ENCODE measurements around the gene ASIC4. TPM values are rescaled to one million over a fixed set of nuclear protein-coding genes. Genes with fewer than 3 reads are reported as not detected.

ASIC4 gene
- polyA plus RNA-seq, 1 donor (not counting 4 experiments of a cell fraction or from before 2014, with no cell fraction given) = not detected

- TF ChIP-seq EZH2 (IDR thresholded peaks at IDR 0.05; ENCODE audit: low read length) (no peak), CTCF (optimal IDR thresholded peaks at IDR 0.05 in 1 of 3, IDR thresholded peaks at IDR 0.05 in 1 of 3, conservative IDR thresholded peaks at IDR 0.05 in 1 of 3; ENCODE audit: extremely low read depth in 1 of 3, insufficient read depth in 2 of 3, low read length in 3 of 3) (no peak)
- H3K79me2 ChIP-seq (ENCODE audit: control insufficient read depth, insufficient read depth, low read length) = no peaks in the 10 kb centered on the region
- H3K9ac ChIP-seq (ENCODE audit: control insufficient read depth, extremely low read depth, insufficient read depth, low read length) = no peak overlapping the region
- dilution Hi-C loops (cut with MboI; ENCODE audit: extremely low pct_ligation_motif_present, low sequenced_read_pairs) = no loop called here
- H3K27me3 ChIP-seq (ENCODE audit: control insufficient read depth, extremely low read depth, insufficient read depth, low read length) = peaks cover 45% of the 10 kb centered on the region
- no peaks in the 10 kb centered on the region for H3K9me3 ChIP-seq (ENCODE audit: control insufficient read depth, low read depth, low read length)
- no peak for DNase-seq (ENCODE audit: low read depth, low spot score)
- H2AFZ ChIP-seq (ENCODE audit: control insufficient read depth, low read length) = no peak overlapping the region
- H3K4me3 ChIP-seq (ENCODE audit: control insufficient read depth in 2 of 3, extremely low read depth in 1 of 3, insufficient read depth in 2 of 3, low read depth in 1 of 3, low read length in 3 of 3) = no peak overlapping the region
- FAIRE-seq = no peak
- H3K4me2 ChIP-seq (ENCODE audit: control insufficient read depth, extremely low read depth, insufficient read depth, low read depth, low read length) = no peak overlapping the region
- no peak overlapping the region for H3K27ac ChIP-seq (ENCODE audit: control insufficient read depth, insufficient read depth, low read length)
- no peaks in the 10 kb centered on the region for H4K20me1 ChIP-seq (ENCODE audit: control insufficient read depth, extremely low read depth, insufficient read depth, low read length)
- peaks cover 0 to 2% of the 10 kb centered on the region in 2 experiments for H3K36me3 ChIP-seq (ENCODE audit: control insufficient read depth in 2 of 2, extremely low read depth in 1 of 2, insufficient read depth in 2 of 2, low read length in 2 of 2)
- H3K9me1 ChIP-seq (ENCODE audit: control insufficient read depth, extremely low read depth, insufficient read depth, low read length) = no peaks in the 10 kb centered on the region
- H3K4me1 ChIP-seq (ENCODE audit: control insufficient read depth, extremely low read depth, insufficient read depth, low read length) = no peaks in the 10 kb centered on the region
Observed at GRCh38 chr2:219486380-219486959, 27.8 kb upstream of the ASIC4 start.

DNA sequence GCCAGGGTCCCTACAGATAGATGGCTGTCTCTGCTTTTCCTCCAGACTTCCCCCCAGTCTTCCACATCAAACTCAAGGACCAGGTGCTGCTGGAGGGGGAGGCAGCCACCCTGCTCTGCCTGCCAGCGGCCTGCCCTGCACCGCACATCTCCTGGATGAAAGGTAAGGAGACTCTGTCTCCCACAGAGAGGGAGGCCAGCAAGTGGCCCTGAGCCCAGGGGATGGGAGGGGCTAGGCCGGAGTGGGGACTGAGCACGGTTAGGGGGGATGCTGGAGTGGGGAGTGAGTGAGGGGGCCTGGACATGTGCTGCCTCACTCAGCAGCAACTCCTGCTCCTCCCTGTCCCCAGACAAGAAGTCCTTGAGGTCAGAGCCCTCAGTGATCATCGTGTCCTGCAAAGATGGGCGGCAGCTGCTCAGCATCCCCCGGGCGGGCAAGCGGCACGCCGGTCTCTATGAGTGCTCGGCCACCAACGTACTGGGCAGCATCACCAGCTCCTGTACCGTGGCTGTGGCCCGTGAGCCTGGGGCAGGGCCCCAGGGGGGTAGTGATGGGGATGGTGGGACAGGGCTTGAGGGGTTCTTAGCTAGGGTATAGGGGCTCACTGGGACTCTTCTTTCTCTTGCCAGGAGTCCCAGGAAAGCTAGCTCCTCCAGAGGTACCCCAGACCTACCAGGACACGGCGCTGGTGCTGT lies 26.0 kb upstream of the ASIC4 start:
- Histone ChIP-seq H3K79me2 (ENCODE audit: control insufficient read depth, insufficient read depth, low read length) (no peaks in the 10 kb centered on the region), H3K27ac (ENCODE audit: control insufficient read depth, insufficient read depth, low read length) (no peak overlapping the region), H3K9me3 (ENCODE audit: control insufficient read depth, low read depth, low read length) (no peaks in the 10 kb centered on the region), H3K4me3 (ENCODE audit: control insufficient read depth in 2 of 3, extremely low read depth in 1 of 3, insufficient read depth in 2 of 3, low read depth in 1 of 3, low read length in 3 of 3) (no peak overlapping the region), H3K9me1 (ENCODE audit: control insufficient read depth, extremely low read depth, insufficient read depth, low read length) (no peaks in the 10 kb centered on the region), H3K4me2 (ENCODE audit: control insufficient read depth, extremely low read depth, insufficient read depth, low read depth, low read length) (no peak overlapping the region), H3K36me3 (ENCODE audit: control insufficient read depth in 2 of 2, extremely low read depth in 1 of 2, insufficient read depth in 2 of 2, low read length in 2 of 2) (peaks cover 0 to 3% of the 10 kb centered on the region in 2 experiments), H4K20me1 (ENCODE audit: control insufficient read depth, extremely low read depth, insufficient read depth, low read length) (no peaks in the 10 kb centered on the region), H3K9ac (ENCODE audit: control insufficient read depth, extremely low read depth, insufficient read depth, low read length) (no peak overlapping the region), H3K27me3 (ENCODE audit: control insufficient read depth, extremely low read depth, insufficient read depth, low read length) (peaks cover 36% of the 10 kb centered on the region), H3K4me1 (ENCODE audit: control insufficient read depth, extremely low read depth, insufficient read depth, low read length) (no peaks in the 10 kb centered on the region), H2AFZ (ENCODE audit: control insufficient read depth, low read length) (no peak overlapping the region)
- FAIRE-seq (no peak), DNase-seq (ENCODE audit: low read depth, low spot score) (no peak)
- TF ChIP-seq EZH2 (IDR thresholded peaks at IDR 0.05; ENCODE audit: low read length) (no peak), CTCF (optimal IDR thresholded peaks at IDR 0.05 in 1 of 3, IDR thresholded peaks at IDR 0.05 in 1 of 3, conservative IDR thresholded peaks at IDR 0.05 in 1 of 3; ENCODE audit: extremely low read depth in 1 of 3, insufficient read depth in 2 of 3, low read length in 3 of 3) (no peak)
- dilution Hi-C loops (cut with MboI; ENCODE audit: extremely low pct_ligation_motif_present, low sequenced_read_pairs) = no loop called here
